K562 (cell line): ENCODE measurements around the gene PRMT3. TPM values are rescaled to one million over a fixed set of nuclear protein-coding genes. Genes with fewer than 3 reads are reported as not detected.

Experiments
- CREB1 ChIP-seq, 2 experiments: sonication (generic) in 1 of 2; formaldehyde crosslinking in 1 of 2; IDR thresholded peaks; 2 replicates each; pipeline versions ENCODE4 v1.6.1 to v1.8.0; 2012 to 2022; ENCODE audit warnings: inconsistent platforms in 1 of 2, mild to moderate bottlenecking in 1 of 2, missing genetic modification reagents in 1 of 2, moderate library complexity in 1 of 2
- ELF2 ChIP-seq: fragments of 250-450 bp; sonication (Bioruptor Pico); IDR thresholded peaks from 2 replicates; pipeline ENCODE4 v1.5.0; 2021; ENCODE audit warnings: mild to moderate bottlenecking
- FOXJ2 ChIP-seq: fragments of 200-800 bp; sonication (Bioruptor generic); IDR thresholded peaks from 2 replicates; pipeline ENCODE4 v1.6.1; 2016; ENCODE audit warnings: missing genetic modification characterization, missing compliant biosample characterization
- FOXK2 ChIP-seq, 2 experiments: fragments of 450-650 bp; IDR thresholded peaks in 1 of 2; conservative IDR thresholded peaks in 1 of 2; 2 replicates each; pipeline ENCODE4 v1.6.1; 2016; ENCODE audit warnings: low read depth in 2 of 2, mild to moderate bottlenecking in 1 of 2
- L3MBTL2 ChIP-seq: fragments of 450-650 bp; IDR thresholded peaks from 2 replicates; pipeline ENCODE4 v1.6.1; 2016; ENCODE audit warnings: mild to moderate bottlenecking, moderate library complexity
- MAZ ChIP-seq, 2 experiments: fragments of 450-650 bp in 1 of 2; sonication (generic) in 1 of 2; formaldehyde crosslinking; IDR thresholded peaks in 1 of 2; conservative IDR thresholded peaks in 1 of 2; 2 replicates each; pipeline versions ENCODE4 v1.4.0 to v1.5.0; 2020; ENCODE audit warnings: mild to moderate bottlenecking in 1 of 2, missing genetic modification reagents in 1 of 2
- NFIX ChIP-seq: fragments of 250-450 bp; sonication (Bioruptor Pico); IDR thresholded peaks from 2 replicates; pipeline ENCODE4 v1.4.0; 2020; ENCODE audit warnings: low read depth, mild to moderate bottlenecking, moderate library complexity
- NR3C1 ChIP-seq: sonication (generic); formaldehyde crosslinking; IDR thresholded peaks from 2 replicates; pipeline ENCODE4 v1.8.1; 2022; ENCODE audit warnings: missing genetic modification reagents
- PTTG1 ChIP-seq: fragments of 450-650 bp; IDR thresholded peaks from 2 replicates; pipeline ENCODE4 v1.6.1; 2016; ENCODE audit warnings: low read depth, mild to moderate bottlenecking, missing genetic modification characterization, missing compliant biosample characterization
- SMARCE1 ChIP-seq: fragments of 450-650 bp; IDR thresholded peaks from 2 replicates; pipeline ENCODE4 v1.7.1; 2016; ENCODE audit warnings: mild to moderate bottlenecking
- SNAPC5 ChIP-seq: fragments of 250-450 bp; sonication (Bioruptor Pico); IDR thresholded peaks from 2 replicates; pipeline ENCODE4 v1.8.0; 2021; ENCODE audit warnings: moderate library complexity, mild to moderate bottlenecking, inconsistent platforms
- SP1 ChIP-seq: sonication (generic); formaldehyde crosslinking; IDR thresholded peaks from 2 replicates; pipeline ENCODE4 v1.8.1; 2022; ENCODE audit warnings: mild to moderate bottlenecking, missing genetic modification reagents
- SRF ChIP-seq, 2 experiments: fragments of 250-450, 450-650 bp in 1 of 2; sonication (Bioruptor Pico) in 1 of 2; sonication (generic) in 1 of 2; formaldehyde crosslinking; IDR thresholded peaks; 2 replicates each; pipeline versions ENCODE4 v1.5.0 to v1.5.1; 2020 to 2022; ENCODE audit warnings: mild to moderate bottlenecking in 1 of 2, missing genetic modification reagents in 1 of 2
- TAL1 ChIP-seq: fragments of 450-650 bp; IDR thresholded peaks from 2 replicates; pipeline ENCODE4 v1.6.1; 2016; ENCODE audit warnings: mild to moderate bottlenecking
- TCF7 ChIP-seq: sonication (generic); IDR thresholded peaks from 2 replicates; pipeline ENCODE4 v1.6.1; 2016; ENCODE audit warnings: antibody characterized with exemption, borderline replicate concordance
- TRIM24 ChIP-seq, 2 experiments: fragments of 450-650 bp; IDR thresholded peaks; 2 replicates each; pipeline ENCODE4 v1.6.1; 2016
- TSC22D4 ChIP-seq: fragments of 450-650 bp; IDR thresholded peaks from 2 replicates; pipeline ENCODE4 v1.6.1; 2016; ENCODE audit warnings: missing genetic modification characterization, missing biosample characterization, control low read depth
- ZBTB17 ChIP-seq: fragments of 450-650 bp; formaldehyde crosslinking; IDR thresholded peaks from 2 replicates; pipeline ENCODE4 v1.4.0; 2020; ENCODE audit warnings: mild to moderate bottlenecking
- ZFP1 ChIP-seq: fragments of 450-650 bp; formaldehyde crosslinking; IDR thresholded peaks from 2 replicates; pipeline ENCODE4 v1.4.0; 2020; ENCODE audit warnings: mild to moderate bottlenecking, mixed read lengths
- ZNF165 ChIP-seq: fragments of 250-450 bp; sonication (Bioruptor Pico); IDR thresholded peaks from 2 replicates; pipeline ENCODE4 v1.4.0; 2020; ENCODE audit warnings: borderline replicate concordance
- ZNF197 ChIP-seq: fragments of 200-800 bp; sonication (Bioruptor generic); IDR thresholded peaks from 2 replicates; pipeline ENCODE4 v1.6.1; 2016; ENCODE audit warnings: low read depth, missing genetic modification characterization, missing compliant biosample characterization
- ZNF41 ChIP-seq: fragments of 250-450 bp; sonication (Bioruptor Pico); conservative IDR thresholded peaks from 2 replicates; pipeline ENCODE4 v1.4.0; 2020; ENCODE audit warnings: mild to moderate bottlenecking
- ZNF609 ChIP-seq: sonication (generic); formaldehyde crosslinking; IDR thresholded peaks from 2 replicates; pipeline ENCODE4 v1.8.1; 2023; ENCODE audit warnings: missing genetic modification reagents, mild to moderate bottlenecking, borderline replicate concordance
- polyA plus RNA-seq, 8 experiments: library from polyadenylated mRNA; depleted of rRNA in 4 of 8; stranded (reverse) in 5 of 8; unstranded in 3 of 8; fragments of >200 nt; fragmentation: Nextera tagmentation in 2 of 8; fragmentation: Illumina TruSeq in 1 of 8; extraction: Ambion mirVana in 2 of 8; extraction: Trizol in 1 of 8; gene quantifications; 2 replicates each; pipeline versions ENCODE4 v1.2.1 to v1.2.3, GENCODE V29; 2011 to 2014; ENCODE audit warnings: inconsistent platforms in 1 of 8, missing spikeins in 1 of 8
- total RNA-seq, 7 experiments: library from RNA; depleted of rRNA in 6 of 7; stranded (reverse); fragments of >200 nt in 6 of 7; fragmentation: Illumina TruSeq in 2 of 7; extraction: Trizol in 2 of 7; gene quantifications; 2 replicates each; pipeline versions ENCODE4 v1.2.1 to v1.2.3, GENCODE V29; 2011 to 2021; ENCODE audit warnings: low replicate concordance in 1 of 7

PRMT3 gene
- total and polyA plus RNA-seq, 9 of the 15 experiments (the other 6 are each of a cell fraction or from before 2014, with no cell fraction given) = 24.0 to 62.1 (median 44.7) TPM

GRCh38 chr11:20364341-20364792 lies 23.1 kb upstream of the PRMT3 start (continued):
- TF ChIP-seq ZNF165 (CRISPR knock-in tag) (no peak), NFIX (no peak), TCF7 (no peak), L3MBTL2 (0 out of 2 replicates have a peak, but pooled peaks have one; percentile 62), ZNF41 (CRISPR knock-in tag) (no peak), NR3C1 (CRISPR knock-in tag) (no peak), TSC22D4 (tag) (no peak), SP1 (0 out of 2 replicates have a peak, but pooled peaks have one; percentile 7), MAZ (CRISPR knock-in tag; conservative IDR thresholded peaks at IDR 0.05 in 1 of 2, IDR thresholded peaks at IDR 0.05 in 1 of 2) (0 out of 4 replicates have a peak, but pooled peaks of 1 of the 2 experiments have one; percentile 3), ZNF609 (CRISPR knock-in tag) (no peak), CREB1 (IDR thresholded peaks at IDR 0.05) (0 out of 2 replicates have a peak, but pooled peaks have one; percentile 2), CREB1 (CRISPR knock-in tag; IDR thresholded peaks at IDR 0.05) (no peak), TRIM24 (IDR thresholded peaks at IDR 0.05) (no peak), SNAPC5 (CRISPR knock-in tag) (no peak), SMARCE1 (peak; percentile 36; the same call in 1 of the 2 replicates), PTTG1 (tag) (0 out of 2 replicates have a peak, but pooled peaks have one; percentile 27), FOXJ2 (tag) (no peak; the same call in 1 of the 2 replicates), ZNF197 (CRISPR knock-in tag) (peak; percentile 8; the same call in 1 of the 2 replicates), ZBTB17 (no peak), ZFP1 (no peak), SRF (CRISPR knock-in tag; IDR thresholded peaks at IDR 0.05) (no peak), TAL1 (peak; percentile 1; the same call in 1 of the 2 replicates), FOXK2 (conservative IDR thresholded peaks at IDR 0.05 in 1 of 2, IDR thresholded peaks at IDR 0.05 in 1 of 2; ENCODE audit: low read depth in 2 of 2) (0 out of 4 replicates have a peak, but pooled peaks of 1 of the 2 experiments have one; percentile 3), ELF2 (CRISPR knock-in tag) (0 out of 2 replicates have a peak, but pooled peaks have one; percentile 0)
